Ascending aorta (tissue), 2 donors: ENCODE results near the gene KRTAP10-7. TPM values are rescaled to one million over a fixed set of nuclear protein-coding genes. Genes with fewer than 3 reads are reported as not detected.
"Not testable (repeated sequence)": the region's sequence is repeated elsewhere in the genome, so short reads cannot be mapped to it uniquely, and the experiment has no call there.

Source experiments
- DNase-seq, 2 donors: peaks; one replicate each; pipeline ENCODE4 v3.0.0-alpha.2; 2019; ENCODE audit warnings: low spot score in 2 of 2
- H3K27ac ChIP-seq, 2 donors: fragments of 200-600 bp; sonication (generic); one replicate each; pipeline ENCODE4 v1.5.1; 2016 to 2017; ENCODE audit warnings: mild to moderate bottlenecking in 1 of 2
- H3K27me3 ChIP-seq: fragments of 200-600 bp; sonication (generic); one replicate; pipeline ENCODE4 v1.5.1; 2017
- H3K36me3 ChIP-seq, 2 donors: fragments of 200-600 bp; sonication (generic); one replicate each; pipeline ENCODE4 v1.5.1; 2016
- H3K4me1 ChIP-seq, 2 donors: fragments of 200-600 bp; sonication (generic); one replicate each; pipeline ENCODE4 v1.5.1; 2016 to 2017; ENCODE audit warnings: mild to moderate bottlenecking in 1 of 2
- H3K4me3 ChIP-seq, 2 donors: fragments of 200-600 bp; sonication (generic); one replicate each; pipeline ENCODE4 v1.5.1; 2016 to 2017; ENCODE audit warnings: mild to moderate bottlenecking in 1 of 2
- H3K9me3 ChIP-seq, 2 donors: fragments of 200-600 bp; sonication (generic); one replicate each; pipeline ENCODE4 v1.5.1; 2016
- CTCF ChIP-seq, 3 experiments: fragments of 200-600 bp in 2 of 3; fragments of 450-650 bp in 1 of 3; sonication (generic) in 2 of 3; IDR thresholded peaks; one replicate each; pipeline ENCODE4 v1.5.1; 2016 to 2019; ENCODE audit warnings: antibody characterized with exemption in 3 of 3, mild to moderate bottlenecking in 1 of 3, moderate library complexity in 1 of 3
- intact Hi-C: fragments of 100-400 bp; cut with DNase I; formaldehyde crosslinking; loops from one replicate; pipeline ENCODE4 v1.15.1; 2023
- total RNA-seq: library from RNA; depleted of rRNA; stranded (reverse); fragments of >200 nt; gene quantifications from one replicate; pipeline ENCODE4 v1.1.0, GENCODE V29; 2016

Gene KRTAP10-7
- total RNA-seq, 1 donor from 2014 or later, result not detected

GRCh38 chr21:44603109-44603875 is 2.9 kb downstream of the KRTAP10-7 start:
- Histone ChIP-seq H3K9me3 (no peaks in the 10 kb centered on the region), H3K4me3 (no peak overlapping the region), H3K36me3 (no peaks in the 10 kb centered on the region), H3K27me3 (no peaks in the 10 kb centered on the region), H3K27ac (no peak overlapping the region), H3K4me1 (no peaks in the 10 kb centered on the region)
- no peak for DNase-seq
- no peak for TF ChIP-seq CTCF (IDR thresholded peaks at IDR 0.05)
- intact Hi-C loops, result no loop called here

- intact Hi-C loops, result no loop called here
- Histone ChIP-seq H3K4me1 (no peaks in the 10 kb centered on the region), H3K9me3 (no peaks in the 10 kb centered on the region), H3K27me3 (no peaks in the 10 kb centered on the region), H3K27ac (no peak overlapping the region), H3K4me3 (no peak overlapping the region), H3K36me3 (no peaks in the 10 kb centered on the region)
- no peak for TF ChIP-seq CTCF (IDR thresholded peaks at IDR 0.05)
- no peak for DNase-seq
Measured at GRCh38 chr21:44603911-44604310, 3.5 kb downstream of the KRTAP10-7 start.

- intact Hi-C loops, result no loop called here
- Histone ChIP-seq H3K27me3 (no peaks in the 10 kb centered on the region), H3K4me1 (no peaks in the 10 kb centered on the region), H3K9me3 (no peaks in the 10 kb centered on the region), H3K4me3 (no peak overlapping the region), H3K27ac (no peak overlapping the region), H3K36me3 (no peaks in the 10 kb centered on the region)
- TF ChIP-seq CTCF (IDR thresholded peaks at IDR 0.05), result no peak
- DNase-seq, result no peak
Measured at GRCh38 chr21:44606495-44606894, 6.1 kb downstream of the KRTAP10-7 start.

GRCh38 chr21:44609193-44609592 is 8.8 kb downstream of the KRTAP10-7 start:
- intact Hi-C loops, result no loop called here
- Histone ChIP-seq H3K27ac (no peak overlapping the region), H3K36me3 (no peaks in the 10 kb centered on the region), H3K4me3 (no peak overlapping the region), H3K27me3 (no peaks in the 10 kb centered on the region), H3K9me3 (no peaks in the 10 kb centered on the region), H3K4me1 (no peaks in the 10 kb centered on the region)
- no peak for TF ChIP-seq CTCF (IDR thresholded peaks at IDR 0.05)
- no peak for DNase-seq

- H3K36me3 ChIP-seq, H3K9me3 ChIP-seq, H3K27me3 ChIP-seq, H3K27ac ChIP-seq, H3K4me3 ChIP-seq, H3K4me1 ChIP-seq, intact Hi-C loops, DNase-seq: not testable (repeated sequence)
Measured at GRCh38 chr21:44610157-44610843, 9.9 kb downstream of the KRTAP10-7 start.

GRCh38 chr21:44611551-44611950 is 11.2 kb downstream of the KRTAP10-7 start:
- no peak for TF ChIP-seq CTCF (IDR thresholded peaks at IDR 0.05)
- H3K36me3 ChIP-seq, result no peaks in the 10 kb centered on the region
- H3K4me3 ChIP-seq, result no peak overlapping the region
- DNase-seq, result no peak
- no peak overlapping the region for H3K27ac ChIP-seq
- no peaks in the 10 kb centered on the region for H3K27me3 ChIP-seq
- intact Hi-C loops, result no loop called here
- H3K9me3 ChIP-seq, result no peaks in the 10 kb centered on the region
- H3K4me1 ChIP-seq, result no peaks in the 10 kb centered on the region
